Mucosa of descending colon (tissue), 3 donors: Measurements from ENCODE around the gene NELFA. TPM values are rescaled to one million over a fixed set of nuclear protein-coding genes. Genes with fewer than 3 reads are reported as not detected.

Source experiments
- ATAC-seq: fragments of 200-7000 bp; cut with Tn5 transposase; one replicate; pipeline ENCODE4 v1.9.1; 2020; ENCODE audit warnings: mild to moderate bottlenecking, moderate library complexity
- DNase-seq, 3 donors: peaks; one replicate each; pipeline ENCODE4 v3.0.0-alpha.2; 2020
- H3K36me3 ChIP-seq: fragments of 200-600 bp; one replicate; pipeline ENCODE4 v1.8.0; 2021; ENCODE audit warnings: low read depth, mild to moderate bottlenecking
- H3K4me1 ChIP-seq: fragments of 200-600 bp; one replicate; pipeline ENCODE4 v1.8.0; 2021; ENCODE audit warnings: low read depth, mild to moderate bottlenecking
- H3K4me3 ChIP-seq: fragments of 200-600 bp; one replicate; pipeline ENCODE4 v1.8.0; 2021; ENCODE audit warnings: mild to moderate bottlenecking
- H3K9me3 ChIP-seq: fragments of 200-600 bp; one replicate; pipeline ENCODE4 v1.8.0; 2021; ENCODE audit warnings: mild to moderate bottlenecking
- intact Hi-C, 2 donors: fragments of 100-400 bp; cut with DNase I in 1 of 2; cut with micrococcal nuclease in 1 of 2; formaldehyde crosslinking; loops; one replicate each; pipeline versions ENCODE4 v1.11.0 to v1.11.1; 2022; cut with DNase I, micrococcal nuclease
- total RNA-seq, 3 donors: library from RNA; stranded (reverse); fragmentation: NEBNext Ultra II Directional in 2 of 3; extraction: Animal tissue kit (Norgen Biotek cat#: 25700) in 2 of 3; gene quantifications; one replicate each; pipeline versions ENCODE4 v1.2.1 to v1.2.4, GENCODE V29; 2021 to 2023
- TF ChIP-seq, protein P1 (sequence below): fragments of 200-600 bp; IDR thresholded peaks from one replicate; pipeline ENCODE4 v1.8.0; 2022; ENCODE audit warnings: antibody characterized with exemption, mild to moderate bottlenecking
- donor health status: DM: no; HTN: no; CAD: no; lungs with moderate emphysema.
- donor health status: DM: no; HTN: no; CAD: no.
- donor health status: DM: no; HTN: yes; CAD: no.

The NELFA gene
- total RNA-seq, 3 donors from 2014 or later = 31.1 to 34.2 (median 31.5) TPM

DNA sequence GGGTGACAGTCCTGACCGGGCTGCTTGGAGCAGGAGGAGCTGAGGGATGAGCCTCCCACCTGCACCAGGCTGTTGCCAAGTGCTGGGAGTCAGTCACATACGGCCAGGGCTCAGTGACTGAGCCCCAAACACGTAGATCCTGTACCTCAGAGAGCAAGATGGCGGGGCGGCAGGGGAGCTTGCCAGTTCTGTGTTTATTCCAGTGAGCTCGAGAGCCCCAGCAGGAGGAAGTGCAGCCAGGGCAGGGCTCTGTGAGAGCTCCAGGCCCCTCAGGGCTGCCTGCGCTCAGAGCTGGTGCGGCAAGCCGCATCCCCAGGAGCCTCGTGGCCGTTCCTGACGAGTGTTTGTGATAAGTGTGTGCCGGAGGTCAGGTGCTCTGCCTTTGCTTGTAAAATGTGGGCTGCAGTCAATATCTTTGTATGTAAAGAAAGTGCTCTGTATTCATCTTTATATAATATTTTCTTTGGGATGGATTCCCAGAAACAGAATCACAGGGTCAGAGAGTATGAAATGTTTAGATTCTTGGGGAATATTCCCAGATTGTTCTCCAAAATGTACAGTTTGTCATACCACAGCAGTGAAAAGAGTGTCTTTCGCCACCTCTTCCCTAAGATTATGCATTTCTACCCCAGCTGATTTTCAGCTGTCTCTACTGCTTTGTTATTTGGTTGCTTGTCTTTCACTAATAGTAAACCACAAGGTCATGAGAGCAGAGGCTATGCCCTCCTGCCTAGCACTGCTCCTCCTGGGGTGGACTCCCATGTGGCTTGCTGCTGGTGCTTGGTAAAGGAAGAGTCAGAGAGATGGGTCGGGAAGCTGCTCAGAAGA is 50.3 kb downstream of the NELFA start:
- Histone ChIP-seq H3K4me1 (no peaks in the 10 kb centered on the region), H3K36me3 (peaks cover 3% of the 10 kb centered on the region), H3K9me3 (no peaks in the 10 kb centered on the region), H3K4me3 (no peak overlapping the region)
- intact Hi-C loops = no loop called here
- ATAC-seq = no peak
- no peak for DNase-seq
- TF ChIP-seq, protein P1, sequence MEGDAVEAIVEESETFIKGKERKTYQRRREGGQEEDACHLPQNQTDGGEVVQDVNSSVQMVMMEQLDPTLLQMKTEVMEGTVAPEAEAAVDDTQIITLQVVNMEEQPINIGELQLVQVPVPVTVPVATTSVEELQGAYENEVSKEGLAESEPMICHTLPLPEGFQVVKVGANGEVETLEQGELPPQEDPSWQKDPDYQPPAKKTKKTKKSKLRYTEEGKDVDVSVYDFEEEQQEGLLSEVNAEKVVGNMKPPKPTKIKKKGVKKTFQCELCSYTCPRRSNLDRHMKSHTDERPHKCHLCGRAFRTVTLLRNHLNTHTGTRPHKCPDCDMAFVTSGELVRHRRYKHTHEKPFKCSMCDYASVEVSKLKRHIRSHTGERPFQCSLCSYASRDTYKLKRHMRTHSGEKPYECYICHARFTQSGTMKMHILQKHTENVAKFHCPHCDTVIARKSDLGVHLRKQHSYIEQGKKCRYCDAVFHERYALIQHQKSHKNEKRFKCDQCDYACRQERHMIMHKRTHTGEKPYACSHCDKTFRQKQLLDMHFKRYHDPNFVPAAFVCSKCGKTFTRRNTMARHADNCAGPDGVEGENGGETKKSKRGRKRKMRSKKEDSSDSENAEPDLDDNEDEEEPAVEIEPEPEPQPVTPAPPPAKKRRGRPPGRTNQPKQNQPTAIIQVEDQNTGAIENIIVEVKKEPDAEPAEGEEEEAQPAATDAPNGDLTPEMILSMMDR = no peak

DNA sequence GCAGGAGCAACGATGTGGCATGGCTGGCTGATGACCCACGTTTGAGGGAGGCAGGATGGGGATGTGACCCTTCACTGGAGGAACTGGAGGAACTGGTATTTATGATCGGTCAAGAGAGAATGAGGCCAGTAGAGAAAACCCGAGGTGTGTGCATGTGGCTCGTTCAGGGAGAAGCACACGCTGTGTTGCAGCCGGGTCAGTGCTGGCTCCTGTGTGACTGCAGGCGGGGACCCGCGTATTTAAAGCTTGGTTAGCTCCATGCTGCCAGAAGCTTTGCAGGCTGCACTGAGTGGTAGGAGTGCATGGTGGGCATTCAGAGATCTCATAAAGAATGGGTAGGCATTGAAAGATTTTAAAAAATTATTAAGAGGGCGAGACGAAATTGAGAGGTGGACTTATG is 52.1 kb downstream of the NELFA start:
- intact Hi-C loops = no loop called here
- TF ChIP-seq, protein P1 = no peak
- DNase-seq = no peak
- no peaks in the 10 kb centered on the region for H3K4me1 ChIP-seq
- no peak overlapping the region for H3K4me3 ChIP-seq
- H3K36me3 ChIP-seq = peaks cover 3% of the 10 kb centered on the region
- no peak for ATAC-seq
- H3K9me3 ChIP-seq = no peaks in the 10 kb centered on the region

DNA sequence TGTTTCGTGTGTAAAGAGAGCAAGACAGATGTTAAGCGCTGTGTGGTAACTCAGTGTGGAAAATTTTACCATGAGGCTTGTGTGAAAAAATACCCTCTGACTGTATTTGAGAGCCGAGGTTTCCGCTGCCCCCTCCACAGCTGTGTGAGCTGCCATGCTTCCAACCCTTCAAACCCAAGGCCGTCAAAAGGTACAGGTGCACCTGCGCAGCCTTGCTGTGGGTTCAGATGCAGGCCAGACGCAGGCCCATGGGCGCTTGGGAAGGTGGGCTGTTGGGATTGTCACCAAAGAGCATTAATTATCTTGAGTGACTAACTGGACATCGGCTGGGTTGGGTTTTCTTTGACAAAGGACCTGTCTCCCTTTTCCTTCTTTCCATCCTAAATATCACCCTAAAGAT is 55.4 kb downstream of the NELFA start:
- intact Hi-C loops = no loop called here
- H3K36me3 ChIP-seq = no peaks in the 10 kb centered on the region

DNA sequence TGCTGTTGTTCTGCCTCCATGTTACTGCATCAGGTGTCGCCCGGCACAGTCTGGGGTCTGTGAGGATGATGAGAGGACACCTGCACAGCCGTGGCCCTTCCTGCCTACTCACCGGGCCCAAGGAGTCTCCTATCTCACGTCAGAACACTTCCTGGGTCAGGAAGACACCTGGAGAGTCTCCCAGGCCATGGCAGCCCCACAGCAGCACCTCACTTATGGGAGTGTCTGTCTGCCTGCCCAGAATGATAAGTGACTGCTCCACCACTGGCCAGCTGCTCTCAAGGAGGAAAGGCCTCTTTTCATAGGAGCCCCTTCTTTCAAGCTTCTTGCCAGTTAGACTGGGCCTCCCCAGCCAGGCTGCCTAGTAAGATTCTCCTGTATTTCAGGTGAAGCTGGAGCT is 56.1 kb downstream of the NELFA start:
- ATAC-seq = peak; percentile 17
- intact Hi-C loops = no loop called here
- no peaks in the 10 kb centered on the region for H3K4me1 ChIP-seq
- DNase-seq = no peak
- H3K9me3 ChIP-seq = no peaks in the 10 kb centered on the region
- TF ChIP-seq, protein P1 = no peak
- H3K4me3 ChIP-seq = no peak overlapping the region
- no peaks in the 10 kb centered on the region for H3K36me3 ChIP-seq

More for the DNA sequence above, 55.4 kb downstream of the NELFA start:
- TF ChIP-seq, protein P1 = no peak
- Histone ChIP-seq H3K4me3 (no peak overlapping the region), H3K9me3 (no peaks in the 10 kb centered on the region), H3K4me1 (no peaks in the 10 kb centered on the region)
- ATAC-seq = no peak
- no peak for DNase-seq

DNA sequence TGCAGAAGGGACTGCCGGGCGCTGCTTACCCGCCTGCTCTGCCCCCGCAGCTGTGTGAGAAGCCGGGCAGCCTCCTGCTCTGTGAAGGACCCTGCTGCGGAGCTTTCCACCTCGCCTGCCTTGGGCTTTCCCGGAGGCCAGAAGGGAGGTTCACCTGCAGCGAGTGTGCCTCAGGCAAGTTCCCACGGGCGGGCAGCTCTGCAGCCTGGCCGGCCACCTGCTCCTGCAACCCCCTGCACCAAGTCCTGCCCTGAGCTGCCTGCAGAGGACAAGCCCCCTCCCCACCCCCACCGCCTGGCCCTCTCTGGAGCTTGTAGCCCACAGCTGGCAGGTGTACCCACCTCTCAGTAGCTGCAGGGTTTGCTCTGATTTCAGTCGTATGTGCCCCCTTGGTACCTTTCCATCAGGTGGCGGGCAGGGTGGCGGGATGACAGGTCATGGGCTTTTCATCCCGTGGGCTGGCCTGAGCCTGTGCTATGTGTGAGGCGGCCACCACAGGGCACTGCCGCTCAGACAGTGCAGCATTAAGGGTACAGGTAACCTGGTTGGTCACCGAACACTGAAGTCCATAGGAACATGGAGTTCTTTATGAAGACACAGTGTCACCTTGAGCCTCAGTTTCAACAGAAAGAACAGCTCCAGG is 56.6 kb downstream of the NELFA start:
- H3K4me1 ChIP-seq = no peaks in the 10 kb centered on the region
- intact Hi-C loops = no loop called here
- no peaks in the 10 kb centered on the region for H3K36me3 ChIP-seq
- H3K9me3 ChIP-seq = no peaks in the 10 kb centered on the region
- no peak for ATAC-seq
- DNase-seq = no peak
- no peak overlapping the region for H3K4me3 ChIP-seq
- TF ChIP-seq, protein P1 = no peak
